HG03039 (cell line): Measurements from ENCODE around the gene ZNF486.
"Not testable (repeated sequence)": the region's sequence is repeated elsewhere in the genome, so short reads cannot be mapped to it uniquely, and the experiment has no call there.

Experiments
- ATAC-seq: cut with Tn5 transposase; IDR thresholded peaks from one replicate; pipeline ENCODE4 v1.9.1; 2021; ENCODE audit warnings: mild to moderate bottlenecking, moderate library complexity; ENCODE audit not compliant: unreplicated experiment

ZNF486 gene

DNA sequence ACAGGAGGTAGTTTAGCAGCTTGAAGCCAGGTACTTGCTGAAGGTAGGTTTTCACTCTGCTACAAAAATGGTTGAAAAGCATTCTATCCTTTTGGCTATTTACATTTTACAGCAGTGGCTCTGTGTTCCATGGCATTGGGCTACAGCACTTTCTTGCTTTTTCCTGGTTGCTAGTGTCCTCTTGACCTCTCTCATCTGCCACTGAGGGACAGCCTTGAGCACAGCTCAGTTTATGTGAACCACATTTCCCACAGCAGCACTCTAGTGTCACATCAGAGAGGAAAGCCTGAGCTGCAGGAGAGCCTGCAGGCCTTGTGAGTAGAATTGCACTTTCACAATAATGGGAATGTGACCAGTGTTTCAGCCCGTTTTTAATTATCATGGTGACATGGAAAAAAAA is 54.6 kb downstream of the ZNF486 start:
- not testable (repeated sequence) for ATAC-seq

GRCh38 chr19:20233105-20233504 is 66.1 kb downstream of the ZNF486 start:
- ATAC-seq, result no peak

GRCh38 chr19:20235156-20235555 is 68.1 kb downstream of the ZNF486 start:
- ATAC-seq, result no peak

DNA sequence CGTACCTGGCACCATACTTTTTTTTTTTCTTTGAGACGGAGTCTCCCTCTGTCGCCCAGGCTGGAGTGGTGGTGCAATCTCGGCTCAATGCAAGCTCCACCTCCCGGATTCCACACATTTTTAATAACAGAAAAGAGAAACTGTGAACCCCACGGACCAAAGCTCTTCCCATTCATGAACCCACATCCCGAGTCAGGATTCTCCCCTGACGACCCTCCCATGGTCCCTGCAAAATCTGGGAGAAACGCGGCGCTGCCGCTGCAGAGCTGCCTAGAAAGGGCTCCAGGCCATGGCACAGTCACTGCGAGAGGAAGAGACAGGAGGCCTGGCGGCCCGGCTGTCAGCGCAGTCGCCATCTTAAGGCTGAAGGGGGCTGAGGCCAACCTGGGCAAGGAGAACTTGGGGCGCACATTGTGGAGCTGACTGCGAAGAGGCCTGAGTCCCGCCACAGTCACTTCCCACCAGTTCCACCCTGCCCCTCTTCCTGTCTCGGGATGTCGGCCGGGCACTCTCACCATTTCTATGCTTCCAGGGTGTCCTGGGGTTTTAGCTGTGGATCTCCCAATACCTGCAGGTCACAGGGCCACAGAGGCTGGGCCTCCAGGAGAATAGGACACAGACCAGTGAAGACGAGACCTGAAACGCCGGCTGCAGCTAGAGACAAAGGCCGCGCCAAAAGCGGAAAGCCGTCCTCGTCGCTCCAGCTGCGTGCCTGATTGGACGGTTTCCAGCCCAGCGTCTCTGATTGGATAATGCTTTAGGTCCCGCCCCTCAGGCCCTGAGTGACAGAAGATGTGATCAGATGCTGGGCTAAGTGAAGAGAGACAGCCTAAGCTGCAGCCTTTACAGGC is 71.0 kb downstream of the ZNF486 start:
- ATAC-seq, result peak; percentile 81

DNA sequence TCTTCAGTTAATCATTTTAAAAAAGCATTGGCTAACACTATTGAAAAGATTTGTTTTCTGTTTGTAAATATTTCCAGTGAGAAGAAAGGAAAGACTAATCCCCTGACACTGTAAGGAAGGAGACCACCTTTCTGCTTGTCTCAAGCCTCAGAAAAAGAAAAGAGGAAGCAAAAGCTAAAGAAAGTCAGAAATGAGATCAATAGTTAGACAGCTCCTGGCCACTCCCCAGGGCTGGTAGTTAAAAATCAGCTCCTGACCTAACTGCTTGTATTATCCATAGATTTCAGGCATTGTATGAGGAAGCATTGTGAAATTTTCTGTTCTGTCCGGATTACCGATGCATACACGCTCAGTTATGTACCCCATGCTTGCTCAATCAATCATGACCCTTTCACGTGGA is 76.6 kb downstream of the ZNF486 start:
- no peak for ATAC-seq

- ATAC-seq, result no peak
Measured at GRCh38 chr19:20244356-20244755, 77.3 kb downstream of the ZNF486 start.

- ATAC-seq, result no peak
Measured at GRCh38 chr19:20245309-20245708, 78.3 kb downstream of the ZNF486 start.

- no peak for ATAC-seq
Measured at GRCh38 chr19:20247016-20247683, 80.1 kb downstream of the ZNF486 start.

DNA sequence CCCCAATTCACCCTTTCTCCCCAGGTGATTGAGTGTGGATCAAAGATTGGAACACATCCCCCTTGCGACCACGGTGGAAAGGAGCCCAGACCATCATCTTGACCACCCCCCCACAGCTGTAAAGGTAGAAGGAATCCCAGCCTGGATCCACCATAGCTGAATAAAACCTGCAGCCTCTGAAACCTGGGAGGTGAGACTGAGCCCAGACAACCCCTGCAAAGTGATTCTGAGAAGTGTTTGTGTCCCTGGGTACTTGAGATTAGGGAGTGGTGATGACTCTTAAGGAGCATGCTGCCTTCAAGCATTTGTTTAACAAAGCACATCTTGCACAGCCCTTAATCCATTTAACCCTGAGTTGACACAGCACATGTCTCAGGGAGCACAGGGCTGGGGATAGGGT is 81.2 kb downstream of the ZNF486 start:
- not testable (repeated sequence) for ATAC-seq
